Measurements from ENCODE around the gene CBX6. TPM values are rescaled to one million over a fixed set of nuclear protein-coding genes. Genes with fewer than 3 reads are reported as not detected.
A peak's percentile ranks its signal among the peaks of the same experiment; 100 is the strongest.

The CBX6 gene
- total and polyA plus RNA-seq, 9 of the 15 experiments (the other 6 are each of a cell fraction or from before 2014, with no cell fraction given) = 0.75 to 31.6 (median 8.0) TPM

GRCh38 chr22:38824585-38824984 is 47.4 kb downstream of the CBX6 start (continued):
- TF ChIP-seq, protein P1, sequence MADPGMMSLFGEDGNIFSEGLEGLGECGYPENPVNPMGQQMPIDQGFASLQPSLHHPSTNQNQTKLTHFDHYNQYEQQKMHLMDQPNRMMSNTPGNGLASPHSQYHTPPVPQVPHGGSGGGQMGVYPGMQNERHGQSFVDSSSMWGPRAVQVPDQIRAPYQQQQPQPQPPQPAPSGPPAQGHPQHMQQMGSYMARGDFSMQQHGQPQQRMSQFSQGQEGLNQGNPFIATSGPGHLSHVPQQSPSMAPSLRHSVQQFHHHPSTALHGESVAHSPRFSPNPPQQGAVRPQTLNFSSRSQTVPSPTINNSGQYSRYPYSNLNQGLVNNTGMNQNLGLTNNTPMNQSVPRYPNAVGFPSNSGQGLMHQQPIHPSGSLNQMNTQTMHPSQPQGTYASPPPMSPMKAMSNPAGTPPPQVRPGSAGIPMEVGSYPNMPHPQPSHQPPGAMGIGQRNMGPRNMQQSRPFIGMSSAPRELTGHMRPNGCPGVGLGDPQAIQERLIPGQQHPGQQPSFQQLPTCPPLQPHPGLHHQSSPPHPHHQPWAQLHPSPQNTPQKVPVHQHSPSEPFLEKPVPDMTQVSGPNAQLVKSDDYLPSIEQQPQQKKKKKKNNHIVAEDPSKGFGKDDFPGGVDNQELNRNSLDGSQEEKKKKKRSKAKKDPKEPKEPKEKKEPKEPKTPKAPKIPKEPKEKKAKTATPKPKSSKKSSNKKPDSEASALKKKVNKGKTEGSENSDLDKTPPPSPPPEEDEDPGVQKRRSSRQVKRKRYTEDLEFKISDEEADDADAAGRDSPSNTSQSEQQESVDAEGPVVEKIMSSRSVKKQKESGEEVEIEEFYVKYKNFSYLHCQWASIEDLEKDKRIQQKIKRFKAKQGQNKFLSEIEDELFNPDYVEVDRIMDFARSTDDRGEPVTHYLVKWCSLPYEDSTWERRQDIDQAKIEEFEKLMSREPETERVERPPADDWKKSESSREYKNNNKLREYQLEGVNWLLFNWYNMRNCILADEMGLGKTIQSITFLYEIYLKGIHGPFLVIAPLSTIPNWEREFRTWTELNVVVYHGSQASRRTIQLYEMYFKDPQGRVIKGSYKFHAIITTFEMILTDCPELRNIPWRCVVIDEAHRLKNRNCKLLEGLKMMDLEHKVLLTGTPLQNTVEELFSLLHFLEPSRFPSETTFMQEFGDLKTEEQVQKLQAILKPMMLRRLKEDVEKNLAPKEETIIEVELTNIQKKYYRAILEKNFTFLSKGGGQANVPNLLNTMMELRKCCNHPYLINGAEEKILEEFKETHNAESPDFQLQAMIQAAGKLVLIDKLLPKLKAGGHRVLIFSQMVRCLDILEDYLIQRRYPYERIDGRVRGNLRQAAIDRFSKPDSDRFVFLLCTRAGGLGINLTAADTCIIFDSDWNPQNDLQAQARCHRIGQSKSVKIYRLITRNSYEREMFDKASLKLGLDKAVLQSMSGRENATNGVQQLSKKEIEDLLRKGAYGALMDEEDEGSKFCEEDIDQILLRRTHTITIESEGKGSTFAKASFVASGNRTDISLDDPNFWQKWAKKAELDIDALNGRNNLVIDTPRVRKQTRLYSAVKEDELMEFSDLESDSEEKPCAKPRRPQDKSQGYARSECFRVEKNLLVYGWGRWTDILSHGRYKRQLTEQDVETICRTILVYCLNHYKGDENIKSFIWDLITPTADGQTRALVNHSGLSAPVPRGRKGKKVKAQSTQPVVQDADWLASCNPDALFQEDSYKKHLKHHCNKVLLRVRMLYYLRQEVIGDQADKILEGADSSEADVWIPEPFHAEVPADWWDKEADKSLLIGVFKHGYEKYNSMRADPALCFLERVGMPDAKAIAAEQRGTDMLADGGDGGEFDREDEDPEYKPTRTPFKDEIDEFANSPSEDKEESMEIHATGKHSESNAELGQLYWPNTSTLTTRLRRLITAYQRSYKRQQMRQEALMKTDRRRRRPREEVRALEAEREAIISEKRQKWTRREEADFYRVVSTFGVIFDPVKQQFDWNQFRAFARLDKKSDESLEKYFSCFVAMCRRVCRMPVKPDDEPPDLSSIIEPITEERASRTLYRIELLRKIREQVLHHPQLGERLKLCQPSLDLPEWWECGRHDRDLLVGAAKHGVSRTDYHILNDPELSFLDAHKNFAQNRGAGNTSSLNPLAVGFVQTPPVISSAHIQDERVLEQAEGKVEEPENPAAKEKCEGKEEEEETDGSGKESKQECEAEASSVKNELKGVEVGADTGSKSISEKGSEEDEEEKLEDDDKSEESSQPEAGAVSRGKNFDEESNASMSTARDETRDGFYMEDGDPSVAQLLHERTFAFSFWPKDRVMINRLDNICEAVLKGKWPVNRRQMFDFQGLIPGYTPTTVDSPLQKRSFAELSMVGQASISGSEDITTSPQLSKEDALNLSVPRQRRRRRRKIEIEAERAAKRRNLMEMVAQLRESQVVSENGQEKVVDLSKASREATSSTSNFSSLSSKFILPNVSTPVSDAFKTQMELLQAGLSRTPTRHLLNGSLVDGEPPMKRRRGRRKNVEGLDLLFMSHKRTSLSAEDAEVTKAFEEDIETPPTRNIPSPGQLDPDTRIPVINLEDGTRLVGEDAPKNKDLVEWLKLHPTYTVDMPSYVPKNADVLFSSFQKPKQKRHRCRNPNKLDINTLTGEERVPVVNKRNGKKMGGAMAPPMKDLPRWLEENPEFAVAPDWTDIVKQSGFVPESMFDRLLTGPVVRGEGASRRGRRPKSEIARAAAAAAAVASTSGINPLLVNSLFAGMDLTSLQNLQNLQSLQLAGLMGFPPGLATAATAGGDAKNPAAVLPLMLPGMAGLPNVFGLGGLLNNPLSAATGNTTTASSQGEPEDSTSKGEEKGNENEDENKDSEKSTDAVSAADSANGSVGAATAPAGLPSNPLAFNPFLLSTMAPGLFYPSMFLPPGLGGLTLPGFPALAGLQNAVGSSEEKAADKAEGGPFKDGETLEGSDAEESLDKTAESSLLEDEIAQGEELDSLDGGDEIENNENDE (IDR thresholded peaks at IDR 0.05; ENCODE audit: low read depth, low read length) = no peak
- TF ChIP-seq, protein P2, sequence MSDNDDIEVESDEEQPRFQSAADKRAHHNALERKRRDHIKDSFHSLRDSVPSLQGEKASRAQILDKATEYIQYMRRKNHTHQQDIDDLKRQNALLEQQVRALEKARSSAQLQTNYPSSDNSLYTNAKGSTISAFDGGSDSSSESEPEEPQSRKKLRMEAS (CRISPR knock-in tag; IDR thresholded peaks at IDR 0.05) = 0 out of 2 replicates have a peak, but pooled peaks have one; percentile 27
- TF ChIP-seq ZNF143 (CRISPR knock-in tag; IDR thresholded peaks at IDR 0.05) (no peak), RCOR1 (IDR thresholded peaks at IDR 0.05; ENCODE audit: borderline replicate concordance in 1 of 2, low read depth in 2 of 2, low read length in 2 of 2) (peak in 1 of 2 experiments; percentile 56; a peak in 1 of 4 replicates), CBFB (CRISPR knock-in tag; IDR thresholded peaks at IDR 0.05) (no peak), ZBTB33 (CRISPR knock-in tag; IDR thresholded peaks at IDR 0.05) (0 out of 2 replicates have a peak, but pooled peaks have one; percentile 24), RFX5 (IDR thresholded peaks at IDR 0.05; ENCODE audit: low read depth, low read length) (no peak), ZNF668 (CRISPR knock-in tag; IDR thresholded peaks at IDR 0.05) (no peak), IRF2 (CRISPR knock-in tag; IDR thresholded peaks at IDR 0.05) (no peak), GABPA (tag; conservative IDR thresholded peaks at IDR 0.05; ENCODE audit: low read depth) (no peak), SETDB1 (IDR thresholded peaks at IDR 0.05; ENCODE audit: low read length) (no peak), ZNF23 (CRISPR knock-in tag; IDR thresholded peaks at IDR 0.05) (no peak)

Data from K562 (cell line).